Adipose tissue (tissue), 3 donors: Measurements from ENCODE around the gene TSPAN11. TPM values are rescaled to one million over a fixed set of nuclear protein-coding genes. Genes with fewer than 3 reads are reported as not detected.

Experiments used
- H3K27ac ChIP-seq: one replicate; pipeline ENCODE4 v1.5.1; 2013; ENCODE audit warnings: low read depth, low read length
- WGBS, 3 donors: extraction: QIAGEN DNeasy Blood & Tissue Kit; methylation state at CpG; one replicate each; pipeline ENCODE4 v1.1.7; 2013; 5-methylcytosine and 5-hydroxymethylcytosine counted together
- polyA plus RNA-seq, 3 donors: library from polyadenylated mRNA; stranded (reverse); fragments of 200-250 nt; gene quantifications; one replicate each; pipeline ENCODE4 v1.2.3, GENCODE V29; 2013
- donor health status: healthy with polysubstance abuse.
- donor health status: Bipolar disorder and iron deficiency.
- donor health status: healthy.

TSPAN11 gene
- polyA plus RNA-seq, 3 donors: 0.10 to 1.8 (median 0.89) TPM

DNA sequence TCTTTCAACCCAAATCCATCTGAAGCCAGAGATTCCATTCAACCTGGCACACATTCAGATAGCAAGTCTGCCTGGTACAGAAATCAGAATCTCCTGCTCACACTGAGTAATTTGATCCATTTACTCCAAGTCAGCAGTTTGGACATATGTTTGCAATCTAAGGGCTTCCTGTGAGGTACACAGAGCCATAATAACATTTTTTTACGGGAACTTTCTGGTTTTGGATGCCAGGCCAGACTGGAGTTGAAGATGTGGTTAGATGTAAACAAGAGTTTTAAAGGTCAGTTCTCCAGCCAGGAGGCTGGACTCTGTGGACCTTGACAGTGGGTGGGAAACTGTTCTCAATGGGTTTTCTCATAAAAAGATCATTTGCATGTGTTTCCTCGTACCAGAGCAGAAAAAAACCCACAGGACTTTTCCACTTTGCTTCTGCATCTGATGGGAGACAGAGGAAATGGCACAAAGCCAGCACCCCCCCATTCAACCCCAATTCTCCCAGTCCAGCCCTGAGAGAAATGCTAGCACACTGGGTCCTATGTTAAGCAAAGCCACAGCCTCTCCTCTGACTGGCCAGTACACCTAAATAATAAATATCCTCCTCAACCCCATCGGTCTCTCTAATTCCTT is 17.7 kb upstream of the TSPAN11 start:
- H3K27ac ChIP-seq: no peak overlapping the region
- WGBS, 3 donors: 42 to 50% (median 46%) methylated on average over 3 of the region's 3 CpGs

DNA sequence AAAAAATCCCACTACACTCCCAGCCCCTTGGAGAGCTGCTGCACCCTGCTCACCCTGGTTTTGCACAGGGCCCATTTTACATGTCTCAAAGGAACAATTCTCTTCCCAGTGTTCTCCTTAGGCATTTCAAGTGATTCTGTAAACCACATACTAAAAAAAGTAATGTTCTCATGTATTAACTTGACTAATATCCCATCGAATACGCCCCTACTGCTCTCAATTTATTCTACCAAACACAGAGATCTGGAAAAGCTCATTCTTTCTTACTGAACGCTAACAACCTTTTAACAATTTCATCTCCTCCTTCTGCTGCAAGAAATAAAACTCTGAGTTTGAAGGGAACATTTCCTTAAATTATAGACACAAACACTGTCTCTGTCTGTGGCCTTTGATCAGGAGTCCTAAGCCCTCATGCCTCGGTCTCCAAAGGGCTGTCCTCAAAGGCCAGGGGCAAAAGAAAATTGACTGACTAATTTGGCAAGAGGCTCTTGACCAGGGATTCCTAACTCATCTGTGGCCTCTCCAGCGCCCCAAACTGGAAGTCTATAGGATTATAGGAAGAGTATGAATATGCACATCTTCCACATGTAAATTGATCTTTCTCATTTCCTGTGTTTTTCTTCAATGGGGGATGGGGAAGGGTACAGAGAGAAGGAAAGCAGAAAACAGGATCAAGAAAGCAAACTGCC is 17.1 kb upstream of the TSPAN11 start:
- 62 to 72% (median 67%) methylated on average over 5 of the region's 5 CpGs for WGBS, 3 donors
- no peak overlapping the region for H3K27ac ChIP-seq

DNA sequence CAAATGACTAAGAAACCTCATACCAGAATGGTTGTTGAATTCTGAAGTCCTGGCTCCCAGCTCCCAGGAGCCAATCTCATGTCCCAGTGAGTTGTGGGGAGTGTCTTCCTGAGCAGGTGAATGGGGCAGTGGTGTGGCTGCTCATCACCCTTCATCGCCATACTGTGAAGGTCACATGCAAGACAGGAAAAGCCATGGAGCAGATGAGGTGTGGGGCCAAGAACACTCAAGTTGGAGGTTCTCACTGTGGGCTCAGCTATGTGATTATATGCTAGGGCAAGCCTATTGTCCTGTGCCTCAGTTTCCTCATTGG is 16.6 kb upstream of the TSPAN11 start:
- no peak overlapping the region for H3K27ac ChIP-seq
- 88 to 96% (median 95%) methylated on average over 1 of the region's 1 CpG for WGBS, 3 donors

GRCh38 chr12:30911207-30911606 is 15.3 kb upstream of the TSPAN11 start:
- no peak overlapping the region for H3K27ac ChIP-seq
- 49 to 70% (median 61%) methylated on average over 6 of the region's 6 CpGs for WGBS, 3 donors

GRCh38 chr12:30913323-30913722 is 13.2 kb upstream of the TSPAN11 start:
- 65 to 86% (median 72%) methylated on average over 4 of the region's 4 CpGs for WGBS, 3 donors
- H3K27ac ChIP-seq: no peak overlapping the region

DNA sequence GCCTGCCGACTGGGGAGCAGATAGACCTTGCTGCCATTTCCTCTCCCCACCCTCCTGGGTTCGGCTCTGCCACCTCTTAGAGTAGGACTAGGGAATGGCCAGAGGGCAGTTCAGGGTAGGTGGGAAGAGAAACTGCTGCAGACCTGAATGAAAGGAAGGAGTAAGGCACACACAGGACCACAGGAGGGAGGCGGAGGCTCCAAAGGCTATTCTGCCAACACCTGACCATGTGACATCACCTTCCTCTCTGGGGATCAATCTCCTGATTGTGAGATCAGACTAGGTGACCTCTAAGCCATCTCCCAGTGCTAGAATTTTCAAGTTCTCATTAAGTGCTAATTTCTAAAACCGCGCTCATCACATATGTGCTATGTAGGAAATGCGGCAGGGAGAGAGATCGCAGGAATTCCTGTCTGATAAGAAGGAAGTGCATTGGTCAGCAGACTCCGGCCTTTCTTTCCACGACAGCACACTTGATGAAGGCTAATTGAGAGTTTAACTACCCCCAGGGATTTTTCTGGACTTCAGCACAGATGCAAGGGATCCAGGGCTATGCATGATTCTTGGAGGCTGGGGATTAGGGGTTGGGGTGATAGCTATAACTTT is 11.5 kb upstream of the TSPAN11 start:
- no peak overlapping the region for H3K27ac ChIP-seq
- 69 to 77% (median 70%) methylated on average over 9 of the region's 9 CpGs for WGBS, 3 donors

DNA sequence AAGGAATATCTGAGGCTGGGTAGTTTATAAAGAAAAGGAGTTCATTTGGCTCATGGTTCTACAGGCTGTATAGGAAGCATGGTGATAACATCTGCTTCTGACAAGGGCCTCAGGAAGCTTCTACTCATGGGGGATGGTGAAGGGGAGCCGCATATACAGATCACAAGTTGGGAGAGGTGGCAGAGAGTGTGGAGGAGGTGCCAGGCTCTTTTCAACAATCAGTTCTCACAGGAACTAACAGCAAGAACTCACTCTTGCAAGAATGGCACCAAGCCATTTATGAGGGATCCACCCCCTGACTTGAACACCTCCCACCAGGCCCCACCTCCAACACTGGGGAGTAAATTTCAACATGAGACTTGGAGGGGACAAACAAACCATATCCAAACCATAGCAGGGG is 3.5 kb upstream of the TSPAN11 start:
- 83 to 91% (median 86%) methylated on average over 1 of the region's 1 CpG for WGBS, 3 donors
- no peak overlapping the region for H3K27ac ChIP-seq

- 62 to 67% (median 65%) methylated on average over 11 of the region's 11 CpGs for WGBS, 3 donors
- no peak overlapping the region for H3K27ac ChIP-seq
Observed at GRCh38 chr12:30925607-30926242, 823 bp upstream of the TSPAN11 start.

DNA sequence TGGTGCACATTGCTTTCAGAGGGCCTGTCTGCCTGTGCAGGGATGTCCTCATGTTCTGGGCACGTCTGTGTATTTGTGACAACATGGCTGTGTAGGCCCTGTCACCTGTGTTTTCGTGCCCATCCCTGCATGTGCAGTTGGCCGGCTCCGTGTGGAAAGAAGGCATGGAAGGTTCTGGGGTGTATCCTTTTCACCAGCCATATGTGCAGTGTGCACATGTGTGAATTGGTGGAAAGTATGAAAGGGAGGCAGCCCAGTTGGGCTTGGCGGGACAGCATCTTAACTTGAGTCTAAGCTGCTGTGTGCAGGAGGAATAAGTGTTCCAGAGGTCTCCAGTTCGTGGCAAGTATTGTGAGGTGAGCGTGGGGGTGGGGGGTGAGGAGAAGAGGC is 669 bp downstream of the TSPAN11 start:
- WGBS, 3 donors: 88 to 90% (median 89%) methylated on average over 7 of the region's 7 CpGs
- H3K27ac ChIP-seq: no peak overlapping the region

DNA sequence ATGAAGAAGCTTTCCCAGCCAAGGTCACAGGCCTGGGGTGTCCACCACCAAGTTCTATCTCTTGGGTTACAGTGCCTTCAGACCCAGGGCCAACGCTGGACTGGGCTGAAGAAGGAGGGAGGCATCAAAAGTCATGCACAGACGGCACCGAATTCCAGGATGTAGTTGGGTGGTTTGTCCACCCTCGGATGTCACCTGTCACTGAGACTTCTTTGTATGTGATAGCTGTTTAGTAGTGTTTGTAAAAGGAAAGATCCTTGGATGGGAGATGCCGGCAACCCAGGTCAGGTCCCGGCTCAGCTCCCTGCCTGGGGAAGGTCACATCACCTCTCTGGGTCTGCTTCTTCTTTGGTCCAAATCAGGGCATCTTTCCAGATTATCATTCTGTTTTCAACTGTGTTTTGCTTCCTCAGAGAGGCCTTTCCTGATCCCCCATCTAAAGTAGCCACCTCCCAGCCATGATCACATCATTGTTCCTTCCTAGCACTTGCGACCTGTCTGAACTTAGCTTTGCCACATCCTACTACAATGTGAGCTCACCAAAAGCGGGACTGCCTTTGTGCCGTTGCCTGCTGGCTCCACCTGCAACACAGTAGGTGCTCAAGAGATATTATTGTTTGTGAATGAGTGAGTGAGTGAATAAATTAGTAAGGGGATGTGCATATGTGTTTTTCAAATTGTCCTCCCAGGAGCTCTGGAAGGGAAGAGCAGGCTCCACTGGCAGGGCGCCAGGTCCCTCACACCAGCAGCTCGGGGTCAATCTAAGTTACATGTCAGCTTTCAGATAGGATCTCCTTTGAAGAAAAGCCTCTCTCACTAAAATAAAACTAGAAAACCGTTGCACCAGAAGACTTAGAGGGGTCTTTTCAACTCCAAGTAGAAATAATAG is 2.1 kb downstream of the TSPAN11 start:
- H3K27ac ChIP-seq: no peak overlapping the region
- WGBS, 3 donors: 68 to 76% (median 71%) methylated on average over 12 of the region's 12 CpGs

DNA sequence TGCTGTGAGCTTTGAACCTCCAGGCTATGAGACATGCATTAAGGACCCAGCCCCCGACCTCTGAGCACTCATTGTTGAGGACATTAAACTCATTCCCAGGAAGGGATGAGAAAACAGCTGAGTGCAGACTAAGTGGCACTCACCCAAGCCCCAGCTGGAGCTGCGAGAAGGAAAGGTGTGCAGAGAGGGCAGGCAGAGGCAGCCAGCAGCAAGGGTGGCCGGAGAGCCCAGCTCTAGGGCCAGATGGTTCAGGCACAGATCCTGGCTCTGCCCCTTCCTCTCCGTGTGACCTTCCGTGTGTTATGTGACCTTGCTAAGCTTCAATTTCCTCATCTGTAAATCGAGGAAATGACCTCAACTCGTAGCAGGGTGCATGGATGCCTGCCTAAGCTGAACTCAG is 3.7 kb downstream of the TSPAN11 start:
- no peak overlapping the region for H3K27ac ChIP-seq
- 55 to 72% (median 60%) methylated on average over 7 of the region's 7 CpGs for WGBS, 3 donors

DNA sequence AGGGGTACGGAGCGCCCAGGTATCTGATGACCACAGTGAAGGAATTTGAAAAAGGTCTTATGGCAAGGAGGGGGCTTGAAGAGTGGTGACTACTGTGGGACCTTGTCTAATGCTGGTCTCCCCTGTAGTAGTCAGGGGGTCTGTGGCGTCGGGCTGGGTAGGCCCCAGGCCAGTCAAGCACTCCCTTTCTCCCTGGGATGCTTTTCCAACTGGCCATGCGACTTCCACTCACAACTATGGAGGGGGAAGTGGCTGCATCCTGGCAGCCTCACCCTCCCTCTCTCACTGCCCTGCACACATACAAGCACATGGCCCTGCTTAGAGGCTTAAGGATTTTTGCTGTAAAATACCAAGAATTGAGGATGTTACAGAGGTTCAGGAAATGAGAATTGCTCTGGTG is 4.1 kb downstream of the TSPAN11 start:
- H3K27ac ChIP-seq: no peak overlapping the region
- WGBS, 3 donors: 74 to 82% (median 76%) methylated on average over 5 of the region's 5 CpGs

DNA sequence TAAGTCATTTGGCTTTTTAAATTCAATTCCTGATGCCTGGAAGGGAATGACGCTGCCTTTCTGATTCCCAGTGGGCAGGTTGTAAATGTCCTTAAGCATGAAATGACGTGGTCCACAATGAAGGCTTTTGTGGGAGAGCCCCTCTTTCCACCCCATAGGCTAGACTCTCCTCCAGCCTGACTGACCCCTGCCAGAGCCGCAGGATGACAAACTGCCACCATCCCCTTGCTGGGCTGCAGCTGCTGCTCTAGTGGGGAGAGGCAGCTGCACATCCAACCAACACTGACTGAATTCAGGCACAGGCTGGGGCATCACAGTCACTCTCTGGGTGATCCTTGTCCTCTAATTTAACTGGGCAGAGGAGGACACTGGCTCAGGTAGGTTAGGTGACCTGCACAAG is 6.3 kb downstream of the TSPAN11 start:
- 80 to 91% (median 90%) methylated on average over 3 of the region's 3 CpGs for WGBS, 3 donors
- H3K27ac ChIP-seq: no peak overlapping the region

DNA sequence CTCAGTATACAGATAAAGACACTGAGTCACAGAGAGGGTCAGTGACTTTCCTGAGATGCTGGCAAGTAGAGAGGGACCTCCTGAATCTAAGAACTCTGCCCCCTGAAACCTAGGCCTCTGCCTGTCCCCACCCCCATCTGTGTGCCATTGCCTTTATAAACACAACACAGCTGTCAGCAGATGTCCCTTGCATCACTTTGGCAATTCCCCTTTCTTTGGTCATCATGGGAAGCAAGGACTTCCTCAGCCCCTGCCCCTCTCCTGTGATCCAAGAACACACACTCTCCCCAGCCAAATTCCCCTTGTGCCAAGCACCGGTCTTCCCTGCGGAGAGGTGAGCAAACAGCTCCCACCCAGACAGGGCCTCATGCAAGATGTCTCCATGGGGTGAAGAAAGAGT is 8.3 kb downstream of the TSPAN11 start:
- H3K27ac ChIP-seq: no peak overlapping the region
- WGBS, 3 donors: 93 to 95% (median 93%) methylated on average over 2 of the region's 2 CpGs

DNA sequence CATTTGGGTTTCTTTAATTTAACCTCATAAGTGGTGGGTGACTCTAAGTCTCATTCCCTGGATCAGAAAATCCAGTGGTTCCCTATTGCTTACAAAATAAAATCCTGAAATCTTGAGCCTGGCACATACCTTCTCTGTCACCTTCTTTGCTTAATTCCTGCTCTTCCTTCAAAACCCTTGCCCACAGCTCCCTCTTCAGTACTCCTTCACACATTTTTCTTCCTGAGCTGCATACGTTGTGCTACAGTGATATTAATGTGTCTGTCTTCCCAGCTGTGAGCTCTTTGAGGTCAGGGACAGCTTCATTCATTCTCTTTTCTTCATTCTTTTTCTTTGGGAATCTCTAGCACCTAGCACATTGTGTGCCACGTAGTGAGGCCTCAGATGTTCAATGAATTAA is 9.5 kb downstream of the TSPAN11 start:
- no peak overlapping the region for H3K27ac ChIP-seq
- WGBS, 3 donors: 19 to 42% (median 39%) methylated on average over 2 of the region's 2 CpGs

- 67 to 85% (median 76%) methylated on average over 4 of the region's 4 CpGs for WGBS, 3 donors
- no peak overlapping the region for H3K27ac ChIP-seq
Observed at GRCh38 chr12:30939234-30939633, 12.7 kb downstream of the TSPAN11 start.

DNA sequence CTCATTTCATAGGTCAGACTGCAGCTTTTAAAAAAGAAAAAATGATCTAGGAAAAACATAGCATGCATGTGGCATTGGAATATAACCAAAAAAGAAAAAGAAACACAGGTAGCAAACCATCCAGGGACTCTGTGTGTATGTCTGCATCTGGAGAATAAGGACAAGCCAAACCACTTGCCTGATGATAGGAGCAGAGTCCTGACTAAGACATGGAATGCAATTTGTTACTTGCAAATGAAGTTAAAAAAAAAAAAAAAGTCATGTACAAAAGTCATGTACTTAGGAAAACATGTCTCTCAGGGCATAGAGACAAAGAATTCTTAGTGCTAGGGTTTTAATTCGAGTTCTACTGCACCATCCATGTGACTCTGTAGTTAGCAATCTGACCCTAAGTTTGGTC is 15.9 kb downstream of the TSPAN11 start:
- WGBS, 3 donors: 67 to 72% (median 68%) methylated on average over 1 of the region's 1 CpG
- H3K27ac ChIP-seq: no peak overlapping the region

- H3K27ac ChIP-seq: no peak overlapping the region
- 75 to 85% (median 85%) methylated on average over 7 of the region's 7 CpGs for WGBS, 3 donors
Observed at GRCh38 chr12:30942936-30943335, 16.4 kb downstream of the TSPAN11 start.
